GM23248 (cell line): Measurements from ENCODE around the gene PPHLN1.

ENCODE experiments used
- EZH2 ChIP-seq: fragments of 200-600 bp; sonication (generic); IDR thresholded peaks from 2 replicates; pipeline ENCODE4 v1.6.1; 2018; ENCODE audit warnings: antibody characterized with exemption, mild to moderate bottlenecking; ENCODE audit not compliant: insufficient read depth, poor library complexity, severe bottlenecking
- EZH2phosphoT487 ChIP-seq: fragments of 200-600 bp; sonication (generic); IDR thresholded peaks from 2 replicates; pipeline ENCODE4 v1.6.1; 2018; ENCODE audit warnings: antibody characterized with exemption, moderate library complexity, mild to moderate bottlenecking, low read depth; ENCODE audit not compliant: insufficient read depth

- no peak for TF ChIP-seq EZH2phosphoT487
- no peak for TF ChIP-seq EZH2
Measured at GRCh38 chr12:42326541-42327226, 717 bp downstream of the PPHLN1 start.
